Panc1 (cell line): ENCODE measurements around the gene KLHL35. TPM values are rescaled to one million over a fixed set of nuclear protein-coding genes. Genes with fewer than 3 reads are reported as not detected.

Source experiments
- ATAC-seq: fragments of 200-7000 bp; cut with Tn5 transposase; 2 replicates; pipeline ENCODE4 v1.9.1; 2020; ENCODE audit warnings: mild to moderate bottlenecking, moderate library complexity
- BruUV-seq: library from RNA; stranded (reverse); fragments of 400-500 nt; replicated peaks from 2 replicates; lab custom pipeline; 2021; lab: Mats Ljungman, UMichigan
- CTCF ChIA-PET: fragments of 300-600 bp; sonication (Branson Sonifier 250); formaldehyde crosslinking; loops from one replicate; lab custom pipeline; 2022; ENCODE audit warnings: antibody characterized with exemption; lab: Charles Lee
- POLR2A ChIA-PET: fragments of 300-600 bp; sonication (Branson Sonifier 250); formaldehyde crosslinking; loops from one replicate; lab custom pipeline; 2022; ENCODE audit warnings: antibody characterized with exemption; lab: Charles Lee
- DNase-seq: peaks from one replicate; pipeline ENCODE4 v3.0.0-alpha.2; 2010; ENCODE audit warnings: low read depth, low spot score
- H3K27ac ChIP-seq: 2 replicates; pipeline ENCODE4 v1.5.1; 2011; ENCODE audit warnings: mild to moderate bottlenecking, low read length, inconsistent platforms
- H3K27me3 ChIP-seq: fragments of 200-500 bp; sonication (Bioruptor generic); 2 replicates; pipeline ENCODE4 v1.6.0; 2014; ENCODE audit warnings: low read length, inconsistent platforms; ENCODE audit not compliant: control insufficient read depth, insufficient read depth
- H3K36me3 ChIP-seq: fragments of 200-500 bp; sonication (Bioruptor generic); 2 replicates; pipeline ENCODE4 v1.5.1; 2014; ENCODE audit warnings: inconsistent platforms, mild to moderate bottlenecking, low read length, moderate library complexity; ENCODE audit not compliant: control insufficient read depth, insufficient read depth
- H3K4me1 ChIP-seq: 2 replicates; pipeline ENCODE4 v1.5.1; 2011; ENCODE audit warnings: inconsistent platforms, mild to moderate bottlenecking, low read length, moderate library complexity; ENCODE audit not compliant: control insufficient read depth, insufficient read depth
- H3K4me3 ChIP-seq, 2 experiments: 2 replicates each; pipeline ENCODE4 v1.5.1; 2011 to 2012; ENCODE audit warnings: low read depth in 2 of 2, low read length in 2 of 2, mild to moderate bottlenecking in 2 of 2, inconsistent platforms in 1 of 2, moderate library complexity in 1 of 2
- H3K9me3 ChIP-seq: fragments of 200-500 bp; sonication (Bioruptor generic); 2 replicates; pipeline ENCODE4 v1.5.1; 2014; ENCODE audit warnings: low read depth, mild to moderate bottlenecking, inconsistent platforms, low read length, moderate library complexity; ENCODE audit not compliant: control insufficient read depth, insufficient read depth
- CTCF ChIP-seq: fragments of 450-650 bp; IDR thresholded peaks from 2 replicates; pipeline ENCODE4 v1.5.1; 2017; ENCODE audit warnings: mild to moderate bottlenecking
- POLR2AphosphoS5 ChIP-seq: IDR thresholded peaks from 2 replicates; pipeline ENCODE4 v1.6.1; 2012; ENCODE audit warnings: mild to moderate bottlenecking, low read depth, low read length, moderate library complexity
- REST ChIP-seq, 2 experiments: IDR thresholded peaks; 2 replicates each; pipeline ENCODE4 v1.6.1; 2011 to 2012; ENCODE audit warnings: low read depth in 2 of 2, control low read depth in 1 of 2, low read length in 1 of 2, mild to moderate bottlenecking in 1 of 2, moderate library complexity in 1 of 2; ENCODE audit not compliant: insufficient read depth in 1 of 2
- SIN3A ChIP-seq: IDR thresholded peaks from 2 replicates; pipeline ENCODE4 v1.6.1; 2012; ENCODE audit warnings: low read depth, mild to moderate bottlenecking, low read length, moderate library complexity, borderline replicate concordance; ENCODE audit not compliant: insufficient read depth
- TCF7L2 ChIP-seq: IDR thresholded peaks from 2 replicates; pipeline ENCODE4 v1.6.1; 2011; ENCODE audit warnings: mild to moderate bottlenecking, low read depth, low read length, inconsistent platforms
- in situ Hi-C: cut with HindIII; loops from 2 replicates; pipeline ENCODE4 v1.10.0; 2016; ENCODE audit warnings: low sequenced_read_pairs, low pct_unique_long_range_greater_than_20kb
- intact Hi-C: fragments of 100-400 bp; cut with micrococcal nuclease; formaldehyde crosslinking; loops from one replicate; pipeline ENCODE4 v1.10.0; 2022; ENCODE audit not compliant: unreplicated experiment
- total RNA-seq: library from RNA; stranded (reverse); gene quantifications from one replicate; pipeline ENCODE4 v1.2.1, GENCODE V29; 2021; ENCODE audit not compliant: unreplicated experiment

KLHL35 gene
- total RNA-seq, 1 experiment from 2014 or later, result 10.9 TPM

GRCh38 chr11:75421902-75422247 is 11.1 kb downstream of the KLHL35 start:
- Histone ChIP-seq H3K27me3 (no peaks in the 10 kb centered on the region), H3K4me1 (peaks cover 18% of the 10 kb centered on the region), H3K27ac (peak overlapping the region; percentile 55; the same call in 1 of the 2 replicates), H3K36me3 (no peaks in the 10 kb centered on the region), H3K4me3 (no peak overlapping the region), H3K9me3 (no peaks in the 10 kb centered on the region)
- DNase-seq, result no peak
- POLR2A ChIA-PET, result no interaction called here
- TF ChIP-seq POLR2AphosphoS5 (no peak), CTCF (no peak), REST (IDR thresholded peaks at IDR 0.05; ENCODE audit: insufficient read depth in 1 of 2, low read depth in 2 of 2, low read length in 1 of 2) (no peak), SIN3A (no peak), TCF7L2 (no peak)
- in situ Hi-C loops, result no loop called here
- peak; percentile 29; the same call in 1 of the 2 replicates for ATAC-seq
- CTCF ChIA-PET, result no interaction called here
- intact Hi-C loops, result no loop called here
- BruUV-seq, result no TSS peak

- no peaks in the 10 kb centered on the region for H3K9me3 ChIP-seq
- intact Hi-C loops, result no loop called here
- in situ Hi-C loops, result no loop called here
- TF ChIP-seq REST (IDR thresholded peaks at IDR 0.05; ENCODE audit: insufficient read depth in 1 of 2, low read depth in 2 of 2, low read length in 1 of 2) (no peak), CTCF (no peak), SIN3A (no peak), TCF7L2 (no peak), POLR2AphosphoS5 (no peak)
- POLR2A ChIA-PET, result no interaction called here
- no peaks in the 10 kb centered on the region for H3K27me3 ChIP-seq
- BruUV-seq, result no TSS peak
- DNase-seq, result no peak
- no peaks in the 10 kb centered on the region for H3K36me3 ChIP-seq
- CTCF ChIA-PET, result no interaction called here
- no peak overlapping the region; the same call in 1 of the 2 replicates for H3K27ac ChIP-seq
- peak; percentile 27 for ATAC-seq
- no peak overlapping the region for H3K4me3 ChIP-seq
- peaks cover 18% of the 10 kb centered on the region for H3K4me1 ChIP-seq
Observed at GRCh38 chr11:75421035-75421602, 11.9 kb downstream of the KLHL35 start.
